HG02610 (cell line): ENCODE data around the gene STH.

ENCODE experiments used
- ATAC-seq: cut with Tn5 transposase; IDR thresholded peaks from one replicate; pipeline ENCODE4 v1.9.1; 2021; ENCODE audit warnings: mild to moderate bottlenecking, moderate library complexity; ENCODE audit not compliant: unreplicated experiment

Gene STH

GRCh38 chr17:46025060-46025459 lies 26.0 kb downstream of the STH start:
- no peak for ATAC-seq

GRCh38 chr17:46025510-46026165 lies 26.6 kb downstream of the STH start:
- no peak for ATAC-seq

DNA sequence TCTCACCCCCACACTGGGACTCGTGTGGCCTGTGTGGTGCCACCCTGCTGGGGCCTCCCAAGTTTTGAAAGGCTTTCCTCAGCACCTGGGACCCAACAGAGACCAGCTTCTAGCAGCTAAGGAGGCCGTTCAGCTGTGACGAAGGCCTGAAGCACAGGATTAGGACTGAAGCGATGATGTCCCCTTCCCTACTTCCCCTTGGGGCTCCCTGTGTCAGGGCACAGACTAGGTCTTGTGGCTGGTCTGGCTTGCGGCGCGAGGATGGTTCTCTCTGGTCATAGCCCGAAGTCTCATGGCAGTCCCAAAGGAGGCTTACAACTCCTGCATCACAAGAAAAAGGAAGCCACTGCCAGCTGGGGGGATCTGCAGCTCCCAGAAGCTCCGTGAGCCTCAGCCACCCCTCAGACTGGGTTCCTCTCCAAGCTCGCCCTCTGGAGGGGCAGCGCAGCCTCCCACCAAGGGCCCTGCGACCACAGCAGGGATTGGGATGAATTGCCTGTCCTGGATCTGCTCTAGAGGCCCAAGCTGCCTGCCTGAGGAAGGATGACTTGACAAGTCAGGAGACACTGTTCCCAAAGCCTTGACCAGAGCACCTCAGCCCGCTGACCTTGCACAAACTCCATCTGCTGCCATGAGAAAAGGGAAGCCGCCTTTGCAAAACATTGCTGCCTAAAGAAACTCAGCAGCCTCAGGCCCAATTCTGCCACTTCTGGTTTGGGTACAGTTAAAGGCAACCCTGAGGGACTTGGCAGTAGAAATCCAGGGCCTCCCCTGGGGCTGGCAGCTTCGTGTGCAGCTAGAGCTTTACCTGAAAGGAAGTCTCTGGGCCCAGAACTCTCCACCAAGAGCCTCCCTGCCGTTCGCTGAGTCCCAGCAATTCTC lies 27.4 kb downstream of the STH start:
- no peak for ATAC-seq

DNA sequence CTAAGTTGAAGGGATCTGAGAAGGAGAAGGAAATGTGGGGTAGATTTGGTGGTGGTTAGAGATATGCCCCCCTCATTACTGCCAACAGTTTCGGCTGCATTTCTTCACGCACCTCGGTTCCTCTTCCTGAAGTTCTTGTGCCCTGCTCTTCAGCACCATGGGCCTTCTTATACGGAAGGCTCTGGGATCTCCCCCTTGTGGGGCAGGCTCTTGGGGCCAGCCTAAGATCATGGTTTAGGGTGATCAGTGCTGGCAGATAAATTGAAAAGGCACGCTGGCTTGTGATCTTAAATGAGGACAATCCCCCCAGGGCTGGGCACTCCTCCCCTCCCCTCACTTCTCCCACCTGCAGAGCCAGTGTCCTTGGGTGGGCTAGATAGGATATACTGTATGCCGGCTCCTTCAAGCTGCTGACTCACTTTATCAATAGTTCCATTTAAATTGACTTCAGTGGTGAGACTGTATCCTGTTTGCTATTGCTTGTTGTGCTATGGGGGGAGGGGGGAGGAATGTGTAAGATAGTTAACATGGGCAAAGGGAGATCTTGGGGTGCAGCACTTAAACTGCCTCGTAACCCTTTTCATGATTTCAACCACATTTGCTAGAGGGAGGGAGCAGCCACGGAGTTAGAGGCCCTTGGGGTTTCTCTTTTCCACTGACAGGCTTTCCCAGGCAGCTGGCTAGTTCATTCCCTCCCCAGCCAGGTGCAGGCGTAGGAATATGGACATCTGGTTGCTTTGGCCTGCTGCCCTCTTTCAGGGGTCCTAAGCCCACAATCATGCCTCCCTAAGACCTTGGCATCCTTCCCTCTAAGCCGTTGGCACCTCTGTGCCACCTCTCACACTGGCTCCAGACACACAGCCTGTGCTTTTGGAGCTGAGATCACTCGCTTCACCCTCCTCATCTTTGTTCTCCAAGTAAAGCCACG lies 28.3 kb downstream of the STH start:
- ATAC-seq: no peak

DNA sequence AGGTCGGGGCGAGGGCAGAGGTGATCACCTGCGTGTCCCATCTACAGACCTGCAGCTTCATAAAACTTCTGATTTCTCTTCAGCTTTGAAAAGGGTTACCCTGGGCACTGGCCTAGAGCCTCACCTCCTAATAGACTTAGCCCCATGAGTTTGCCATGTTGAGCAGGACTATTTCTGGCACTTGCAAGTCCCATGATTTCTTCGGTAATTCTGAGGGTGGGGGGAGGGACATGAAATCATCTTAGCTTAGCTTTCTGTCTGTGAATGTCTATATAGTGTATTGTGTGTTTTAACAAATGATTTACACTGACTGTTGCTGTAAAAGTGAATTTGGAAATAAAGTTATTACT lies 28.9 kb downstream of the STH start:
- ATAC-seq: no peak

- ATAC-seq: no peak
Observed at GRCh38 chr17:46028374-46028773, 29.3 kb downstream of the STH start.

DNA sequence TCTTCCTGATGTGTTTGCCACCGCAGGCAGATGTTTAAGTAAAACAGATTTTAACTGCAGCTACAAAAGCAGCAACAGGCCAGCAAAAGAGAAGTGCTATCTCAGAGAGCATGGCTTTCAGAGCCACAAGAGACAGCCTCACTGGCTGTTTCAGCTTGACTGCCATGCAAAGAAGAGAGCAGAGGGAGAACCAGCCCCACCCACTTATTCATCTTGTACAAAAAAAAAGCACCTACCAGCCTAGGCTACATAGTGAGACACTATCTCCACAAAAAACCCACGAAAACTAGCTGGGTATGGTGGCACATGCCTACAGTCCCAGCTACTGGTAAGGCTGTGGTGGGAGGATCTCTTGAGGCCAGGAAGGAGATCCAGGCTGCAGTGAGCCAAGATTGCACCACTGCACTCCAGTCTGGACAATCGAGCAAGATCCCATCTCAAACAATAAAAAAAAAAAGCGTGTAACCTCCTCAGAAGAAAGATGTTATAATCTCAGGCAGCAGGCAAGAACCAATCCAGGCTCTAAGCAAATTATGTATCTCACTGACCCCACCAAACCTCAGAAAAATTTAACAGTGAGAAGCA lies 30.0 kb downstream of the STH start:
- peak; percentile 46 for ATAC-seq

- no peak for ATAC-seq
Observed at GRCh38 chr17:46029627-46030026, 30.6 kb downstream of the STH start.

- no peak for ATAC-seq
Observed at GRCh38 chr17:46030752-46031151, 31.7 kb downstream of the STH start.

GRCh38 chr17:46031440-46031839 lies 32.4 kb downstream of the STH start:
- no peak for ATAC-seq

DNA sequence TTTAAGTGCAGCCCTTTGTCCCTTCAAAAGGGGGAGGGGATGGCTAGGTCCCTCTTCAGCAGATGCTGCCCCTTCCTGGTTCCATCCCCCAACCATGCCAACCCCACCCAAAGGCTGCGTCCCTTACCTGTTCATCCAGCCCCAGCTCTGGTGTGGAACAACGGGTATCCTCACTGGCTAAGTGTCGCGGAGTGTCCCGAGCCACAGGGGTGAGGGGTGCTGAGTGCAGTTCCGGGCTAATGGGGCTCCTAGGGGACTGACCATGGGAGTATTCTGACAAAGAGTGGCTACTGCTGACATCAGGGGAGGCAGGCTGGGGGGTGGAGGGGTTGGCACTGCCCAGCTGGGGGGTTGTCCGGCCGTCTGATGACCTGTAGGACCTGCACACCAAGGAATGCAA lies 32.9 kb downstream of the STH start:
- no peak for ATAC-seq

GRCh38 chr17:46032909-46033308 lies 33.9 kb downstream of the STH start:
- no peak for ATAC-seq

DNA sequence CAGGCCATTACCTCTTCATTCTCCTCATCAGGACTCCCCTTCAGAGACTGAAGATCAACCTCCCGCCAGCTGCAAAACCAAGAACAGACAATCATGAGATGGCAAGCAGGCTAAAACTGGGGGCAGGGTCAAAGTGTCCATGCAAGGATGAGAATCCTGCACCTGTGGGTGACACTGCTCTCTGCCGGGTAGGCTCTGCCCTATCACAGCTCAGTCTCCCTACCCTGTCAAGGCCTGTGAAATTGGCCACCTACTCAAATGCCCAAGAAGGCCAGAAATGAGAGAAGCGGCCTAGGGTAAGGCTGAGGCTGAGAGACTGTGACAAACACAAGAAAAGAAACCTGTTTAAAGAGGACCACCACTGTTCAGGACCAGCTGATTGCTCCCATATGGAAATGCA lies 34.3 kb downstream of the STH start:
- ATAC-seq: no peak

DNA sequence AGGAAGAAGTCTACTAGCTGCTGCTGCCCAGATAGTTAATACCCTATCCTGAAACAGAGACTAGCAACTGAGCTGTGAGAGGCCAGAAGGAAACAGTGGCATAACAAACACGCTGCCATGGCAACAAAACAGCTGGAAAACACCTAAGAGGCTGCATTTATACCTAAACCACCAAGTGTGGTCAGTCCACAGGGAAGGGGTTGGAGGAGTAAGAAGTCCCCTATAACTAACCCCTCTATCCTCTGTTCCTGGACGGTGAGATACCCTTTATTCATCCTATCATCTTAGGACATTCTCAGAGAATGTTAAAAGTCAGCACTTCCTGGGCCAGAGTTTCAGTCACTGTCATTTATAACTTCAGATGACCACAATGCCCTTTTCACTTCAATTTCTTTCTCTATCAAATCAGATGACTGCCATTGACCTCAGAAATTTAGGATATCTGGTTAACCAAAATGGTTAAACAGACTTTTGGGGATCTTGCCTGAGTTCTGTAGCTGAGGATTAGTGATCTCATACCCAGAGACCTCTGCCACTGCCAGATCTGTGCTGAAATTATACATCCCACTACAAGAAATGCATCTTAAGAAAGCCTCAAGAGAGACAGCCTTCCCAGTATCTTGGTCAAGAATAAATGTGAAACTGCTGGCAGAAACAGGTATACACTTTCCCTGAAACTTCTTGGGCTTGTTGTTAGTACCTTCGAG lies 36.2 kb downstream of the STH start:
- ATAC-seq: peak; percentile 57

DNA sequence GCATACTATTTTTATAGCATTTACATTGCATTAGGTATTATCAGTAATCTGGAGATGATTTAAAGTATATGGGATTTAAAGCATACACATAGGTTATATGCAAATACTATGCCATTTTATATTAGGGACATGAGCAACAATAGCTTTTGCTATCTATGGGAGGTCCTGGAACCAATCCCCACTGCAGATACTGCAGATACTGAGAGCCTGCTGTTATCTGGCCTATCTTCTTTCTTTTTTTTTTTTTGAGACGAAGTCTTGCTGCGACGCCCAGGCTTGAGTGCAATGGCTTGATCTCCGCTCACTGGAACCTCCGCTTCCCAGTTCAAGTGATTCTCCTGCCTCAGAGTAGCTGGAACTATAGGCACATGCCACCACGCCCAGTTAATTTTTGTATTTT lies 37.4 kb downstream of the STH start:
- ATAC-seq: no peak

DNA sequence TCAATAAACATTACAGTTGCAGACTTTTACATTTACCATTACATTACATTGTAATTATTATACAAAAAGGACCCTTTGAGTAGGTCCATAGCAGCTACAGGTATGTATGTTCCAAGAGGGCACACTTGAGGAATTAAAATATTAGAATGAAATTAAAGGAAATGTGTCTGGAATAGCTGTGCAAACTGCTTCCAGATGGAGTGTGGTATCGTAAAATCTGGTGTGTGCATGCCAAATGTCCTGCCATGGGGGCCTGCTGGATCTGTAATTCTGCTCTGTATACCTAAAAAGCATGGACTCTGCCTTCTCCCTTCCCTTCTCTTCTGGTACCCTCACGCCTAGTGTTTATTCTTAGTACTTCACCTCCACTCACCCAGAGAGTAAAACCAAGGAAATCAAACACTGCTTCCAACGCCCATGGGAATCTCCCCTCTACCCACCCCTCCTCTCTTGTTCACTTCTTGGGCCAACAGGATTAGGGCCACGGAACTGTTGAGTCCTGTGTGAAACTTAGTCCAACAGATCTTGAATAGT lies 38.7 kb downstream of the STH start:
- no peak for ATAC-seq

DNA sequence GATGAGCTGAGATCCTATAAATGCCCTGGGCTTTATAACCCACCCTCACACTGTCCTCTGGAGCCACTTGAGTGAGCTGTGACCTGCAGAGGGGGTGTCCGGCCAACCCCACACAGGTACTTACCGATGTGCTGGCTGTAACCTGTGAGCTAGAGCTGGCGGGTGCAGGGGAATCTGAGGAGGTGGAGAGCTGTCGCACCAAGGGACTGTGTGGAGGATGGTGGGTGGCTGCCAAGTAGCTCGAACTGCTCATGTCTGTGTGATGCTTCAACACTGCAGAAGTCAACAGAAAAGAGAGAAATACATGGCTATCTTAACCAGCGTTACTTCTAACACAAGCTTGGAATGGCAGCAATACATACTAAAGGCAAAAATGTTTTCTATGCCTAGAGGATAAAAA lies 39.4 kb downstream of the STH start:
- no peak for ATAC-seq

GRCh38 chr17:46038937-46039336 lies 39.9 kb downstream of the STH start:
- ATAC-seq: no peak

DNA sequence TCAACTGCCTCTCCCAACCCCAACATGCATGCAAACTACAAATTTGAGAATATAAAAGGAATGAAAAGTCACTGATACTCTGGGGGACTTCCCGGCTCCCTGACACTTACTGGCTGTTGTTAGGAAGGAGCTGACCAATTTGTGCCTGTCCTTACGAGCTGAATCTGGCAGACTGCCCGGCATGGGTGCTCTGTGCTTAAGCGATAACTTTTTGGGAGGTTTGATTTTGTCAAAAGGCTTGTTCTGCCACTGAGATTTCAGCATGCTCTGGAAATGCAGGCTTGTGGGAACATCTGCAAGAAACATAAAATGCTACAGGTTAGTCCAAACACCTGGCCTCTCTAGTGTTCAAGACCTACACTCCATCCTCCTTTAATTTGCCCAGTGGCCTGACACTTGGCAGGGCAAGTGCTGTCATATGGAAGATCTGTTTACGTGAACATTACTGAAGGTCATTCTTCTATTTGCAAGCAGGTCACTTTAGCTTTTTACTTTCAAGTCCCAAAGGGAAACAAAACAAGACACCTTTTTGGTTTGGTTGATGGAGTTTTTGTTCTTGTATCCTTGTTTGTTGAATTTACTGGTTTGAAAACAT lies 40.6 kb downstream of the STH start:
- ATAC-seq: no peak

DNA sequence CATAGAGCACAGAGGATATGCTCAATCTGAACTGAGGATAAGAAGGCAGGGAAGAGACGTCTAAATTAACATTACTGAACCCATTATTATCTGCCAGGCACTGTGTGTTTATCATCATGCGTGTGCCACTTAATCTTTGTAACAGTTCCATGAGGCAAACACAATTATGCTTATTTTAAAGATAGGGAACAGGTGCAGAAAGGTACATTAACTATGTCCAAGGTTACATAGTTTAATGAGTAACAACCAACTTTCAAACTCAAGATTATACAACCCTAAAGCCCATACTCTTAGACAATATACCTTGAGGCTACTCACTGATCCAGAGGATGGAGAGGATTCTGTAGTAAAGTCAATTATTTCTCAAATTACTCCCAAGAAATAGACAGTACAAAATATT lies 43.2 kb downstream of the STH start:
- no peak for ATAC-seq
